ENCODE measurements around the gene ATP8A1.
"Not testable (repeated sequence)": the region's sequence is repeated elsewhere in the genome, so short reads cannot be mapped to it uniquely, and the experiment has no call there.

The ATP8A1 gene

GRCh38 chr4:42656944-42657792 lies at the start of gene ATP8A1:
TSS of gene ATP8A1 (minus strand) at chr4:42657105. CDS start at chr4:42656873, 232 bp downstream.
- peak; percentile 86 for DNase-seq

GRCh38 chr4:42706086-42706485 lies 49.2 kb upstream of the ATP8A1 start:
- DNase-seq: no peak

GRCh38 chr4:42703813-42704212 lies 46.9 kb upstream of the ATP8A1 start:
- DNase-seq: peak; percentile 8

- no peak for DNase-seq
These were observed 46.0 kb upstream of the ATP8A1 start for GRCh38 chr4:42702895-42703294.

GRCh38 chr4:42701780-42702179 lies 44.9 kb upstream of the ATP8A1 start:
- not testable (repeated sequence) for DNase-seq

GRCh38 chr4:42690537-42690936 lies 33.6 kb upstream of the ATP8A1 start:
- DNase-seq: no peak

- no peak for DNase-seq
These were observed 26.5 kb upstream of the ATP8A1 start for GRCh38 chr4:42683393-42683792.

GRCh38 chr4:42678512-42678911 lies 21.6 kb upstream of the ATP8A1 start:
- no peak for DNase-seq

GRCh38 chr4:42676066-42676951 lies 19.4 kb upstream of the ATP8A1 start:
- no peak for DNase-seq

GRCh38 chr4:42673082-42673425 lies 16.1 kb upstream of the ATP8A1 start:
- DNase-seq: peak; percentile 3

- no peak for DNase-seq
These were observed 15.6 kb upstream of the ATP8A1 start for GRCh38 chr4:42672359-42673081.

GRCh38 chr4:42671431-42672194 lies 14.7 kb upstream of the ATP8A1 start:
- DNase-seq: no peak

- no peak for DNase-seq
These were observed 1.4 kb upstream of the ATP8A1 start for GRCh38 chr4:42658261-42658660.

- no peak for DNase-seq
These were observed 294 bp downstream of the ATP8A1 start for GRCh38 chr4:42656679-42656943.

GRCh38 chr4:42655921-42656678 lies 805 bp downstream of the ATP8A1 start:
- peak; percentile 30 for DNase-seq

GRCh38 chr4:42655269-42655637 lies 1.7 kb downstream of the ATP8A1 start:
- no peak for DNase-seq

- no peak for DNase-seq
These were observed 2.2 kb downstream of the ATP8A1 start for GRCh38 chr4:42654631-42655268.

GRCh38 chr4:42653626-42654560 lies 3.0 kb downstream of the ATP8A1 start:
- no peak for DNase-seq

- DNase-seq: not testable (repeated sequence)
These were observed 4.2 kb downstream of the ATP8A1 start for GRCh38 chr4:42652529-42653231.

- DNase-seq: no peak
These were observed 7.0 kb downstream of the ATP8A1 start for GRCh38 chr4:42649870-42650269.

All from NCI-H345 (cell line).